Measurements from ENCODE around the gene SNX8.

DNA sequence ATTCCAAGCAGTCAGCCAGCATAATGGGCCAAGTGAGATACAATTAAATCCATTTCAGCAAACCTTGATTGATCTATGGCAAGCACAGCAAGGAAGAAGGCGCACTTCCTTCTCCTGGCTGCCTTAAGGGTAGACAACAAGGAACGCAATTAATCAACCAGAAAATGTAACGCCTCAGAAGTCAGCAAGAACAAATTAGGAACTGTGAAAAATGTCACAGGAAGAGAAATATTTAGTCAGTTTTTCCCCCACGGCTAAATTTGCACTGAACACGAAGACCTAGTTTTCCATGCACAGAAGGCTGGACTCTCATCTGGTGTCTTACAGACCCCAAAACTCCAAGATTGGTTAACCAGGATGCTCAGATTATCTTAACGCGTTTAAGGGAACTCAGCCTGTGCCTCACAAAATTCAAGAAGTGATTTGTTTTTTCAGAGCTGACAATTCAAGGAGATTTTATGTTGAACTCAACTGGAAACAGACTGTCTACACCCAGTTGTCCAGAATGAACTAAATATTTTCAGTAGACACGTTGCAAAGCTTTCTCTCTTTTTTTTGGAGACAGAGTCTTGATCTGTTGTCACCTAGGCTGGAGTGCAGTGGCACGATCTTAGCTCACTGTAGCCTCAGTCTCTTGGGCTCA is 14.2 kb downstream of the SNX8 start:
- TF ChIP-seq CTCF (IDR thresholded peaks at IDR 0.05) (no peak), TCF7L2 (IDR thresholded peaks at IDR 0.05; ENCODE audit: low read depth, low read length) (no peak)
